Measurements from ENCODE around the gene GLIPR1. TPM values are rescaled to one million over a fixed set of nuclear protein-coding genes. Genes with fewer than 3 reads are reported as not detected.

Gene GLIPR1
- total RNA-seq, 3 donors from 2014 or later (not counting 1 experiment from before 2014, with no cell fraction given) = 106 to 120 (median 115) TPM

DNA sequence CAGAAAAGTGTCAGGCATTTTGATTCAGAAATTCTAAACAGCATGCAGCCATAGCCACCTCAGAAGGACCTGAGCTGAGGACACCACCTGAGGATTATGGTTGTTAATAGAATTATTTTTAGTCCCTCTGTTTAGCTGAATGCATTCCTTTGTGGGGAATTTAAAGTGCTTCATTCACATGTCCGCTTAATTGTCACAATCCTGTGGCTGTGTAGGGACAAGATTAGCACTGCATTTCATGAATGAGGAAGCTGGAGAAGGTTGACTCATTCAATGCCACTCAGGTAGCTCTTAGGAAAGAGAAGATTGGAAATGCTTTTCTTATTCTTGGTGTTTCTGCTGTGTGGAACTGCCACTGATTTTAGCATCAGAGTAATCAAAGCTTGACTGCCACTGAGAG is 72.8 kb downstream of the GLIPR1 start:
- no peak overlapping the region for H3K27ac Mint-ChIP-seq
- H3K27me3 Mint-ChIP-seq (ENCODE audit: low read depth in 2 of 2) = peaks cover 17 to 31% of the 10 kb centered on the region in 2 donors

More for the DNA sequence above, 72.8 kb downstream of the GLIPR1 start:
- Mint-ChIP-seq H3K4me3 (no peak overlapping the region), H3K36me3 (no peaks in the 10 kb centered on the region), H3K9me3 (no peaks in the 10 kb centered on the region), H3K4me1 (no peaks in the 10 kb centered on the region)
- ATAC-seq (no peak), DNase-seq (no peak)
- intact Hi-C loops (cut with micrococcal nuclease) = no loop called here
- no peak overlapping the region for H3K27ac ChIP-seq (ENCODE audit: low read length)
- H3K9me3 ChIP-seq (ENCODE audit: control insufficient read depth, insufficient read depth, low read length) = no peaks in the 10 kb centered on the region
- no peaks in the 10 kb centered on the region for H3K36me3 ChIP-seq (ENCODE audit: control insufficient read depth, insufficient read depth, low read length)
- H3K4me1 ChIP-seq (ENCODE audit: control insufficient read depth, insufficient read depth, low read length) = no peaks in the 10 kb centered on the region
- peaks cover 2% of the 10 kb centered on the region for H3K27me3 ChIP-seq (ENCODE audit: control insufficient read depth, insufficient read depth, low read length)
- TF ChIP-seq, protein P1, sequence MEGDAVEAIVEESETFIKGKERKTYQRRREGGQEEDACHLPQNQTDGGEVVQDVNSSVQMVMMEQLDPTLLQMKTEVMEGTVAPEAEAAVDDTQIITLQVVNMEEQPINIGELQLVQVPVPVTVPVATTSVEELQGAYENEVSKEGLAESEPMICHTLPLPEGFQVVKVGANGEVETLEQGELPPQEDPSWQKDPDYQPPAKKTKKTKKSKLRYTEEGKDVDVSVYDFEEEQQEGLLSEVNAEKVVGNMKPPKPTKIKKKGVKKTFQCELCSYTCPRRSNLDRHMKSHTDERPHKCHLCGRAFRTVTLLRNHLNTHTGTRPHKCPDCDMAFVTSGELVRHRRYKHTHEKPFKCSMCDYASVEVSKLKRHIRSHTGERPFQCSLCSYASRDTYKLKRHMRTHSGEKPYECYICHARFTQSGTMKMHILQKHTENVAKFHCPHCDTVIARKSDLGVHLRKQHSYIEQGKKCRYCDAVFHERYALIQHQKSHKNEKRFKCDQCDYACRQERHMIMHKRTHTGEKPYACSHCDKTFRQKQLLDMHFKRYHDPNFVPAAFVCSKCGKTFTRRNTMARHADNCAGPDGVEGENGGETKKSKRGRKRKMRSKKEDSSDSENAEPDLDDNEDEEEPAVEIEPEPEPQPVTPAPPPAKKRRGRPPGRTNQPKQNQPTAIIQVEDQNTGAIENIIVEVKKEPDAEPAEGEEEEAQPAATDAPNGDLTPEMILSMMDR (IDR thresholded peaks at IDR 0.05) = no peak
- WGBS (ENCODE audit: insufficient coverage) = 47% methylated on average over 1 of the region's 1 CpG
- H3K4me3 ChIP-seq (ENCODE audit: low read length) = no peak overlapping the region

Other genes with a start within 250 kb of the GLIPR1 start
- 1 to 10 TPM; 9.2 to 9.6 (median 9.5) TPM for gene CAPS2, start 150.4 kb upstream of the GLIPR1 start, total RNA-seq
- not detected for gene GLIPR1L1, start 146.1 kb upstream of the GLIPR1 start, total RNA-seq
- gene GLIPR1L2, start 89.7 kb upstream of the GLIPR1 start, total RNA-seq = 1 to 10 TPM in 2 of 3 donors, under 1 TPM in 1; 0.75 to 1.7 (median 1.6) TPM
- 100 to 1,000 TPM; 101 to 112 (median 106) TPM for gene KRR1, start 30.9 kb downstream of the GLIPR1 start, total RNA-seq

Measured in natural killer cell (primary cell).